SK-N-SH (cell line): ENCODE data around the gene EOGT. TPM values are rescaled to one million over a fixed set of nuclear protein-coding genes. Genes with fewer than 3 reads are reported as not detected.

Experiments used
- CTCF ChIA-PET: fragments of 300-600, 350-600 bp; formaldehyde crosslinking; extraction: SDS; loops from one replicate; lab custom pipeline; 2021; lab: Yijun Ruan, JAX
- POLR2A ChIA-PET: fragments of 350-600 bp; sonication (Branson Sonifier 250); formaldehyde crosslinking; extraction: SDS; loops from one replicate; lab custom pipeline; 2020; ENCODE audit warnings: antibody characterized with exemption, inconsistent platforms; lab: Yijun Ruan, JAX
- DNase-seq: peaks from one replicate; pipeline ENCODE4 v3.0.0; 2012
- H2AFZ ChIP-seq: fragments of 200-600 bp; sonication (generic); 2 replicates; pipeline ENCODE4 v1.8.1; 2016; ENCODE audit warnings: antibody characterized with exemption, mild to moderate bottlenecking, low read depth
- H3F3A ChIP-seq: fragments of 200-600 bp; sonication (generic); replicated peaks from 2 replicates; pipeline ENCODE3; 2016; ENCODE audit warnings: antibody characterized with exemption, mild to moderate bottlenecking; ENCODE audit not compliant: insufficient read depth
- H3K27ac ChIP-seq, 2 experiments: fragments of 200-500 bp in 1 of 2; fragments of 200-600 bp in 1 of 2; sonication (Bioruptor generic) in 1 of 2; sonication (generic), shearing (Covaris generic) in 1 of 2; 2 replicates each; pipeline versions ENCODE4 v1.5.1 to v1.6.1; 2014 to 2016; ENCODE audit warnings: low read depth in 2 of 2, inconsistent platforms in 1 of 2, low read length in 1 of 2, mild to moderate bottlenecking in 1 of 2, mixed read lengths in 1 of 2
- H3K27me3 ChIP-seq: fragments of 200-600 bp; sonication (generic), shearing (Covaris generic); 2 replicates; pipeline ENCODE4 v1.6.1; 2016; ENCODE audit warnings: mixed run types; ENCODE audit not compliant: insufficient read depth
- H3K36me3 ChIP-seq, 2 experiments: fragments of 200-500 bp in 1 of 2; fragments of 200-600 bp in 1 of 2; sonication (Bioruptor generic) in 1 of 2; sonication (generic) in 1 of 2; replicated peaks in 1 of 2; 2 replicates each; pipeline versions ENCODE3 to v1.5.1; 2014 to 2016; ENCODE audit warnings: low read length in 1 of 2, mild to moderate bottlenecking in 1 of 2; ENCODE audit not compliant: insufficient read depth in 2 of 2, control insufficient read depth in 1 of 2
- H3K4me1 ChIP-seq, 2 experiments: fragments of 200-500 bp in 1 of 2; fragments of 200-600 bp in 1 of 2; sonication (Bioruptor generic) in 1 of 2; sonication (generic), shearing (Covaris generic) in 1 of 2; 2 replicates each; pipeline versions ENCODE4 v1.5.1 to v1.6.1; 2014 to 2016; ENCODE audit warnings: low read depth in 1 of 2, low read length in 1 of 2, mixed run types in 1 of 2; ENCODE audit not compliant: insufficient read depth in 2 of 2, control insufficient read depth in 1 of 2
- H3K4me2 ChIP-seq: fragments of 200-600 bp; sonication (generic), shearing (Covaris generic); 2 replicates; pipeline ENCODE4 v1.6.1; 2017; ENCODE audit warnings: mixed run types
- H3K4me3 ChIP-seq, 2 experiments: fragments of 200-500 bp in 1 of 2; fragments of 200-600 bp in 1 of 2; sonication (Bioruptor generic) in 1 of 2; sonication (generic), shearing (Covaris generic) in 1 of 2; 2 replicates each; pipeline versions ENCODE4 v1.5.1 to v1.8.1; 2014 to 2016; ENCODE audit warnings: low read depth in 2 of 2, inconsistent platforms in 1 of 2, low read length in 1 of 2, mild to moderate bottlenecking in 1 of 2, mixed read lengths in 1 of 2, moderate library complexity in 1 of 2
- H3K79me2 ChIP-seq: fragments of 200-600 bp; sonication (generic); 2 replicates; pipeline ENCODE4 v1.8.1; 2017; ENCODE audit warnings: mild to moderate bottlenecking; ENCODE audit not compliant: insufficient read depth
- H3K9ac ChIP-seq: fragments of 200-600 bp; sonication (generic); 2 replicates; pipeline ENCODE4 v1.6.1; 2017; ENCODE audit warnings: mixed run types
- H3K9me2 ChIP-seq: fragments of 200-600 bp; sonication (generic); 2 replicates; pipeline ENCODE4 v1.6.1; 2017; ENCODE audit warnings: mixed run types
- H3K9me3 ChIP-seq: fragments of 200-600 bp; sonication (generic); 2 replicates; pipeline ENCODE4 v1.6.1; 2017; ENCODE audit warnings: mixed run types, mild to moderate bottlenecking, moderate library complexity
- H4K20me1 ChIP-seq: fragments of 200-600 bp; sonication (generic); 2 replicates; pipeline ENCODE4 v1.6.1; 2017; ENCODE audit warnings: mild to moderate bottlenecking, mixed run types; ENCODE audit not compliant: insufficient read depth
- CHD2 ChIP-seq: fragments of 150-350 bp; IDR thresholded peaks from 2 replicates; pipeline ENCODE4 v1.6.1; 2018; ENCODE audit warnings: low read length; ENCODE audit not compliant: partially characterized antibody
- ELF1 ChIP-seq: IDR thresholded peaks from 2 replicates; pipeline ENCODE4 v1.4.0; 2012
- EP300 ChIP-seq, 2 experiments: IDR thresholded peaks; 2 replicates each; pipeline versions ENCODE4 v1.4.0 to v1.6.1; 2012; ENCODE audit warnings: borderline replicate concordance in 1 of 2, low read depth in 1 of 2, low read length in 1 of 2
- FOSL2 ChIP-seq: IDR thresholded peaks from 2 replicates; pipeline ENCODE4 v1.4.0; 2012; ENCODE audit warnings: low read depth, mild to moderate bottlenecking, moderate library complexity, borderline replicate concordance
- FOXJ3 ChIP-seq: sonication (generic); formaldehyde crosslinking; IDR thresholded peaks from 2 replicates; pipeline ENCODE4 v1.5.1; 2020; ENCODE audit warnings: mild to moderate bottlenecking, missing genetic modification reagents
- JUND ChIP-seq: IDR thresholded peaks from 2 replicates; pipeline ENCODE4 v1.4.0; 2012
- MEF2A ChIP-seq: IDR thresholded peaks from 2 replicates; pipeline ENCODE4 v1.4.0; 2012; ENCODE audit warnings: low read depth, borderline replicate concordance
- POLR2AphosphoS5 ChIP-seq: IDR thresholded peaks from 2 replicates; pipeline ENCODE4 v1.6.1; 2012; ENCODE audit warnings: low read depth, low read length
- RCOR1 ChIP-seq: fragments of 150-350 bp; IDR thresholded peaks from 2 replicates; pipeline ENCODE4 v1.6.1; 2017; ENCODE audit warnings: antibody characterized with exemption, low read length
- RFX5 ChIP-seq: IDR thresholded peaks from 2 replicates; pipeline ENCODE4 v1.6.1; 2012; ENCODE audit warnings: mild to moderate bottlenecking, improper control_type of control experiment, low read length
- SIN3A ChIP-seq: IDR thresholded peaks from 2 replicates; pipeline ENCODE4 v1.6.1; 2012; ENCODE audit warnings: low read depth, mild to moderate bottlenecking, low read length, moderate library complexity, borderline replicate concordance
- SMC3 ChIP-seq: IDR thresholded peaks from 2 replicates; pipeline ENCODE4 v1.6.1; 2012; ENCODE audit warnings: low read depth, low read length, improper control_type of control experiment
- TAF1 ChIP-seq: IDR thresholded peaks from 2 replicates; pipeline ENCODE4 v1.6.1; 2012; ENCODE audit warnings: low read depth, mild to moderate bottlenecking, low read length, moderate library complexity, borderline replicate concordance
- YY1 ChIP-seq: IDR thresholded peaks from 2 replicates; pipeline ENCODE4 v1.4.0; 2012; ENCODE audit warnings: low read depth, mild to moderate bottlenecking
- WGBS: methylation state at CpG from one replicate; pipeline ENCODE4 v1.1.6; 2017; ENCODE audit warnings: low lambda C conversion rate; 5-methylcytosine and 5-hydroxymethylcytosine counted together
- polyA plus RNA-seq, 3 experiments: library from polyadenylated mRNA; depleted of rRNA; stranded (reverse); fragments of >200 nt; gene quantifications; 2 replicates each; pipeline ENCODE4 v1.2.3, GENCODE V29; 2012
- TF ChIP-seq, protein P1 (sequence below): IDR thresholded peaks from 2 replicates; pipeline ENCODE4 v1.4.0; 2012; ENCODE audit warnings: low read depth, borderline replicate concordance
- TF ChIP-seq, protein P2 (sequence below): fragments of 200-600 bp; sonication (generic); IDR thresholded peaks from 2 replicates; pipeline ENCODE4 v1.6.1; 2017; ENCODE audit warnings: antibody characterized with exemption, mild to moderate bottlenecking, moderate library complexity
- TF ChIP-seq, protein P3 (sequence below): fragments of 150-350 bp; IDR thresholded peaks from 2 replicates; pipeline ENCODE4 v1.6.1; 2016; ENCODE audit warnings: mild to moderate bottlenecking, low read depth, low read length
- TF ChIP-seq, protein P4 (sequence below): IDR thresholded peaks from 2 replicates; pipeline ENCODE4; 2012

Gene EOGT
- polyA plus RNA-seq, 1 of the 3 experiments (the other 2 are of a cell fraction) = 6.0 TPM

DNA sequence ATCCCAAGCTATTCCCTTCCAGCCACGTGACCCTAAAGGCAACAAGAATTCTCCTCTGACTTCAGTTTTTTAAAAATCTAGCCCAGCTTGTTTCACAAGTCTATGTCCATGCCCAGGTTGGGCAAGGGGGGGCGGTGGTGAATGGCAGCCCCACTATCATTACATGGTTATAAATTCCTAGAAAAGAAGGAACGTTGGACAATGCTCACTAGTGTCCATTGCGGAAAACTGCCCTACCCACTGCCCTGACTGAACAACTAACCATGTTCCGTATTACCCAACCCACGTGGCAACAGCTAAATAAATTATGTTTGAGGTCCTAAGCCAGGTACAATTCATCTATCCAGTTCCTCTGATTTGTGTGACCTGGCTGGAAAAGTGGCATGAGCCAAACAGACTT is 72.4 kb downstream of the EOGT start:
- no peaks in the 10 kb centered on the region for H4K20me1 ChIP-seq
- H3F3A ChIP-seq = no peaks in the 10 kb centered on the region
- no peak overlapping the region for H3K4me3 ChIP-seq
- no peaks in the 10 kb centered on the region for H3K9me2 ChIP-seq
- no peak for TF ChIP-seq RCOR1
- TF ChIP-seq TAF1 = no peak
- TF ChIP-seq, protein P1, sequence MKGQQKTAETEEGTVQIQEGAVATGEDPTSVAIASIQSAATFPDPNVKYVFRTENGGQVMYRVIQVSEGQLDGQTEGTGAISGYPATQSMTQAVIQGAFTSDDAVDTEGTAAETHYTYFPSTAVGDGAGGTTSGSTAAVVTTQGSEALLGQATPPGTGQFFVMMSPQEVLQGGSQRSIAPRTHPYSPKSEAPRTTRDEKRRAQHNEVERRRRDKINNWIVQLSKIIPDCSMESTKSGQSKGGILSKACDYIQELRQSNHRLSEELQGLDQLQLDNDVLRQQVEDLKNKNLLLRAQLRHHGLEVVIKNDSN = no peak
- TF ChIP-seq, protein P2, sequence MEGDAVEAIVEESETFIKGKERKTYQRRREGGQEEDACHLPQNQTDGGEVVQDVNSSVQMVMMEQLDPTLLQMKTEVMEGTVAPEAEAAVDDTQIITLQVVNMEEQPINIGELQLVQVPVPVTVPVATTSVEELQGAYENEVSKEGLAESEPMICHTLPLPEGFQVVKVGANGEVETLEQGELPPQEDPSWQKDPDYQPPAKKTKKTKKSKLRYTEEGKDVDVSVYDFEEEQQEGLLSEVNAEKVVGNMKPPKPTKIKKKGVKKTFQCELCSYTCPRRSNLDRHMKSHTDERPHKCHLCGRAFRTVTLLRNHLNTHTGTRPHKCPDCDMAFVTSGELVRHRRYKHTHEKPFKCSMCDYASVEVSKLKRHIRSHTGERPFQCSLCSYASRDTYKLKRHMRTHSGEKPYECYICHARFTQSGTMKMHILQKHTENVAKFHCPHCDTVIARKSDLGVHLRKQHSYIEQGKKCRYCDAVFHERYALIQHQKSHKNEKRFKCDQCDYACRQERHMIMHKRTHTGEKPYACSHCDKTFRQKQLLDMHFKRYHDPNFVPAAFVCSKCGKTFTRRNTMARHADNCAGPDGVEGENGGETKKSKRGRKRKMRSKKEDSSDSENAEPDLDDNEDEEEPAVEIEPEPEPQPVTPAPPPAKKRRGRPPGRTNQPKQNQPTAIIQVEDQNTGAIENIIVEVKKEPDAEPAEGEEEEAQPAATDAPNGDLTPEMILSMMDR = no peak
- no peak for TF ChIP-seq SIN3A
- no peak for TF ChIP-seq YY1
- no peak for TF ChIP-seq RFX5
- TF ChIP-seq JUND = no peak
- TF ChIP-seq FOSL2 = no peak
- TF ChIP-seq, protein P3, sequence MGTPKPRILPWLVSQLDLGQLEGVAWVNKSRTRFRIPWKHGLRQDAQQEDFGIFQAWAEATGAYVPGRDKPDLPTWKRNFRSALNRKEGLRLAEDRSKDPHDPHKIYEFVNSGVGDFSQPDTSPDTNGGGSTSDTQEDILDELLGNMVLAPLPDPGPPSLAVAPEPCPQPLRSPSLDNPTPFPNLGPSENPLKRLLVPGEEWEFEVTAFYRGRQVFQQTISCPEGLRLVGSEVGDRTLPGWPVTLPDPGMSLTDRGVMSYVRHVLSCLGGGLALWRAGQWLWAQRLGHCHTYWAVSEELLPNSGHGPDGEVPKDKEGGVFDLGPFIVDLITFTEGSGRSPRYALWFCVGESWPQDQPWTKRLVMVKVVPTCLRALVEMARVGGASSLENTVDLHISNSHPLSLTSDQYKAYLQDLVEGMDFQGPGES = no peak
- no peak for TF ChIP-seq MEF2A
- no peak for TF ChIP-seq FOXJ3
- no peak for TF ChIP-seq SMC3
- no peaks in the 10 kb centered on the region; a peak in 1 of 4 replicates for H3K4me1 ChIP-seq
- H3K9ac ChIP-seq = no peak overlapping the region
- H3K79me2 ChIP-seq = no peaks in the 10 kb centered on the region
- no peak overlapping the region for H2AFZ ChIP-seq
- DNase-seq = no peak
- no peaks in the 10 kb centered on the region for H3K36me3 ChIP-seq
- ChIA-PET POLR2A (no interaction called here), CTCF (interaction anchor here (1.0 to 1.2 kb wide), 3 partner anchors 8 to 31 kb away, joined by 3 read pairs; partner anchors contain the start of gene TAFA4)
- H3K27me3 ChIP-seq = peaks cover 5% of the 10 kb centered on the region
- no peak overlapping the region for H3K27ac ChIP-seq
- 30% methylated on average over 6 of the region's 6 CpGs for WGBS
- no peak overlapping the region for H3K4me2 ChIP-seq
- H3K9me3 ChIP-seq = no peaks in the 10 kb centered on the region

DNA sequence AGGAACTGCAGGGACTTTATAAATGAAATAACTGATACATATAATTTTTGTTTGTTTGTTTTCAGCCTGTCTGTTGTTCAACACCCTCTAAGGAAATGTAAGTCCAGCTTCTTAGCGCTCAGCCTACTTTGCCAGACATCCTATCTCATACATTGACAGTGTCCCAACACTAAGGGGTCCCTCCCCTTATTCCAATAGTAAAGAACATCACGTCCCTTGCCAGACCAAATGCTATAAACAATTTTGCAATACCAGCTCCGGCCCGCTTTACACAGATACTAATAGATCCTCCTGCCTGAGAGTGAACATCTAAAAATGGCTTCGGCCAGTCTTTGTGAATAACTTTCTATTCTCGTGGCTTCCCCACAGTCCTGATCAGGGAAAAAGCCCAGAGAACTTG is 76.6 kb downstream of the EOGT start:
- H3K36me3 ChIP-seq = no peaks in the 10 kb centered on the region
- 47% methylated on average over 6 of the region's 6 CpGs for WGBS
- H3K4me2 ChIP-seq = no peak overlapping the region
- H3K4me1 ChIP-seq = peaks cover 0 to 2% of the 10 kb centered on the region in 2 experiments; a peak in 1 of 4 replicates
- no peaks in the 10 kb centered on the region for H3K9me2 ChIP-seq
- no peak overlapping the region for H3K27ac ChIP-seq
- H3K27me3 ChIP-seq = peaks cover 15% of the 10 kb centered on the region
- POLR2A ChIA-PET = no interaction called here
- no peaks in the 10 kb centered on the region for H3F3A ChIP-seq
- H3K9me3 ChIP-seq = no peaks in the 10 kb centered on the region
- CTCF ChIA-PET = no interaction called here
- H3K9ac ChIP-seq = no peak overlapping the region
- H2AFZ ChIP-seq = no peak overlapping the region
- no peaks in the 10 kb centered on the region for H4K20me1 ChIP-seq
- H3K4me3 ChIP-seq = no peak overlapping the region
- DNase-seq = no peak
- no peaks in the 10 kb centered on the region for H3K79me2 ChIP-seq
- no peak for TF ChIP-seq SIN3A
- no peak for TF ChIP-seq EP300 (IDR thresholded peaks at IDR 0.05; ENCODE audit: borderline replicate concordance in 1 of 2, low read depth in 1 of 2, low read length in 1 of 2)
- TF ChIP-seq, protein P1 = no peak
- TF ChIP-seq, protein P2 = no peak
- TF ChIP-seq FOXJ3 = no peak
- no peak for TF ChIP-seq ELF1
- no peak for TF ChIP-seq POLR2AphosphoS5
- no peak for TF ChIP-seq JUND
- TF ChIP-seq CHD2 = no peak
- no peak for TF ChIP-seq RCOR1
- no peak for TF ChIP-seq FOSL2
- no peak for TF ChIP-seq YY1
- TF ChIP-seq, protein P4, sequence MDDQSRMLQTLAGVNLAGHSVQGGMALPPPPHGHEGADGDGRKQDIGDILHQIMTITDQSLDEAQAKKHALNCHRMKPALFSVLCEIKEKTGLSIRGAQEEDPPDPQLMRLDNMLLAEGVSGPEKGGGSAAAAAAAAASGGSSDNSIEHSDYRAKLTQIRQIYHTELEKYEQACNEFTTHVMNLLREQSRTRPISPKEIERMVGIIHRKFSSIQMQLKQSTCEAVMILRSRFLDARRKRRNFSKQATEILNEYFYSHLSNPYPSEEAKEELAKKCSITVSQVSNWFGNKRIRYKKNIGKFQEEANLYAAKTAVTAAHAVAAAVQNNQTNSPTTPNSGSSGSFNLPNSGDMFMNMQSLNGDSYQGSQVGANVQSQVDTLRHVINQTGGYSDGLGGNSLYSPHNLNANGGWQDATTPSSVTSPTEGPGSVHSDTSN = no peak
